ENCODE measurements around the gene CCL22. TPM values are rescaled to one million over a fixed set of nuclear protein-coding genes. Genes with fewer than 3 reads are reported as not detected.
"Not testable (repeated sequence)": the region's sequence is repeated elsewhere in the genome, so short reads cannot be mapped to it uniquely, and the experiment has no call there.

CCL22 gene
- total and polyA plus RNA-seq, 9 donors, result 0.06 to 0.19 (median 0.10) TPM; not detected in 5

- H3K36me3 ChIP-seq (ENCODE audit: control insufficient read depth, insufficient read depth, low read length), result no peaks in the 10 kb centered on the region
- peaks cover 19% of the 10 kb centered on the region for H3K4me1 ChIP-seq (ENCODE audit: control insufficient read depth, insufficient read depth, low read length)
- peaks cover 5% of the 10 kb centered on the region for H3K27me3 ChIP-seq (ENCODE audit: control insufficient read depth, insufficient read depth, low read length)
- 53% methylated on average over 2 of the region's 9 CpGs for WGBS (ENCODE audit: insufficient coverage)
- DNase-seq, result peak; percentile 40
- H3K4me3 ChIP-seq (ENCODE audit: low read length), result no peak overlapping the region
- H3K27ac ChIP-seq (ENCODE audit: low read length), result no peak overlapping the region
- H3K9me3 ChIP-seq (replicated peaks; ENCODE audit: control insufficient read depth, low read depth, low read length), result no peaks in the 10 kb centered on the region
Measured at GRCh38 chr16:57374067-57374534, 15.5 kb downstream of the CCL22 start.

- H3K27ac ChIP-seq (ENCODE audit: low read length); DNase-seq; H3K36me3 ChIP-seq (ENCODE audit: control insufficient read depth, insufficient read depth, low read length); H3K9me3 ChIP-seq (replicated peaks; ENCODE audit: control insufficient read depth, low read depth, low read length); H3K27me3 ChIP-seq (ENCODE audit: control insufficient read depth, insufficient read depth, low read length); H3K4me3 ChIP-seq (ENCODE audit: low read length): not testable (repeated sequence)
- H3K4me1 ChIP-seq (ENCODE audit: control insufficient read depth, insufficient read depth, low read length), result peaks cover 19% of the 10 kb centered on the region
- WGBS (ENCODE audit: insufficient coverage), result 93% methylated on average over 6 of the region's 8 CpGs
Measured at GRCh38 chr16:57374925-57375465, 16.4 kb downstream of the CCL22 start.

- Histone ChIP-seq H3K4me1 (ENCODE audit: control insufficient read depth, insufficient read depth, low read length) (peaks cover 23% of the 10 kb centered on the region), H3K4me3 (ENCODE audit: low read length) (no peak overlapping the region), H3K27ac (ENCODE audit: low read length) (no peak overlapping the region), H3K27me3 (ENCODE audit: control insufficient read depth, insufficient read depth, low read length) (peaks cover 2% of the 10 kb centered on the region), H3K9me3 (replicated peaks; ENCODE audit: control insufficient read depth, low read depth, low read length) (no peaks in the 10 kb centered on the region), H3K36me3 (ENCODE audit: control insufficient read depth, insufficient read depth, low read length) (no peaks in the 10 kb centered on the region)
- no peak for DNase-seq
- 94% methylated on average over 3 of the region's 3 CpGs for WGBS (ENCODE audit: insufficient coverage)
Measured at GRCh38 chr16:57376313-57376818, 17.8 kb downstream of the CCL22 start.

DNA sequence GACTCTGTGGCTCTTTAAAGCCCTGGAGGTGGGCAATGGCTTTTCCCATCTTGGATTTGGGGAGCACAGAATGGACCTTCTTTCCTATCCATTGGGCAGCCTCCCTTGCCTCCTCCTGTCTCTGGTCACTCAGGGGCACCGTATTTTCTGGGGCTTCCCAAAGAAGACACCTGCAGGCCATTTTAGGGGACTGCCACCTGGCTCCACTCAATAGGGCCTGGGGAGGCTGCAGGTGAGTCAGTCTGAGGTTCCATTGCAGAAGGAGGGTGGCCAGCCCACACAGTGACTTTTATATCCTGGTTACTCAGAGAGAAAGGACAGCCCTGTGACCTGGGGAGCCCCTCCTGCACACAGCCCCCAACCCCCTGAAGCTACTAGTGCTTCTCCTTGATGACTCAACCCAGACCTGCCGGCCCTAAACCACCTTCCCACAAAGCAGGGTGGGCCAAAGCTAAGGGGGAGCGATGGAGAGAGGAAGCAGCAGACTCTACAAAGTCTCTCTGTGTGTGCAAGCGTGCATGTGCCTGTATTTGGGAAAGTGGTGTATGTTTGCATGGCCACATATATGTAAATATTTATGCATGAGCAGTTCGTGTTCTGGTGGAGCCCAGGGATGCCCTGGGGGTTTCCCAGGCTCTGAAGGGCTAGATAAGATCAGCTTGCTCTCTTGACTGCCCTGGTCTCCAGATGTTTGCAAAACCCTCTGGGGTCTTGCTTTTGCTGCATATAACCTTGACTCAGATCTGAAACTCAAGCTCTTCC is 18.7 kb downstream of the CCL22 start:
- Histone ChIP-seq H3K4me3 (ENCODE audit: low read length) (no peak overlapping the region), H3K36me3 (ENCODE audit: control insufficient read depth, insufficient read depth, low read length) (no peaks in the 10 kb centered on the region), H3K27me3 (ENCODE audit: control insufficient read depth, insufficient read depth, low read length) (peaks cover 2% of the 10 kb centered on the region), H3K4me1 (ENCODE audit: control insufficient read depth, insufficient read depth, low read length) (peaks cover 17% of the 10 kb centered on the region), H3K9me3 (replicated peaks; ENCODE audit: control insufficient read depth, low read depth, low read length) (no peaks in the 10 kb centered on the region), H3K27ac (ENCODE audit: low read length) (no peak overlapping the region)
- no peak for DNase-seq
- WGBS (ENCODE audit: insufficient coverage), result 39% methylated on average over 2 of the region's 5 CpGs

GRCh38 chr16:57379579-57379978 is 21.0 kb downstream of the CCL22 start:
- no peaks in the 10 kb centered on the region for H3K36me3 ChIP-seq (ENCODE audit: control insufficient read depth, insufficient read depth, low read length)
- WGBS (ENCODE audit: insufficient coverage), result 87% methylated on average over 9 of the region's 10 CpGs
- H3K27ac ChIP-seq (ENCODE audit: low read length), result no peak overlapping the region

GRCh38 chr16:57380671-57381462 is 22.3 kb downstream of the CCL22 start:
- Histone ChIP-seq H3K27ac (ENCODE audit: low read length) (no peak overlapping the region), H3K4me3 (ENCODE audit: low read length) (no peak overlapping the region), H3K27me3 (ENCODE audit: control insufficient read depth, insufficient read depth, low read length) (no peaks in the 10 kb centered on the region), H3K9me3 (replicated peaks; ENCODE audit: control insufficient read depth, low read depth, low read length) (no peaks in the 10 kb centered on the region), H3K4me1 (ENCODE audit: control insufficient read depth, insufficient read depth, low read length) (peaks cover 16% of the 10 kb centered on the region), H3K36me3 (ENCODE audit: control insufficient read depth, insufficient read depth, low read length) (no peaks in the 10 kb centered on the region)
- DNase-seq, result no peak
- WGBS (ENCODE audit: insufficient coverage), result 49% methylated on average over 7 of the region's 8 CpGs

More at GRCh38 chr16:57379579-57379978, 21.0 kb downstream of the CCL22 start:
- Histone ChIP-seq H3K4me1 (ENCODE audit: control insufficient read depth, insufficient read depth, low read length) (peaks cover 15% of the 10 kb centered on the region), H3K9me3 (replicated peaks; ENCODE audit: control insufficient read depth, low read depth, low read length) (no peaks in the 10 kb centered on the region), H3K27me3 (ENCODE audit: control insufficient read depth, insufficient read depth, low read length) (no peaks in the 10 kb centered on the region), H3K4me3 (ENCODE audit: low read length) (no peak overlapping the region)
- DNase-seq, result no peak

- H3K4me1 ChIP-seq (ENCODE audit: control insufficient read depth, insufficient read depth, low read length), result peaks cover 24% of the 10 kb centered on the region
- DNase-seq, result no peak
- no peaks in the 10 kb centered on the region for H3K36me3 ChIP-seq (ENCODE audit: control insufficient read depth, insufficient read depth, low read length)
- no peak overlapping the region for H3K27ac ChIP-seq (ENCODE audit: low read length)
- H3K4me3 ChIP-seq (ENCODE audit: low read length), result no peak overlapping the region
- no peaks in the 10 kb centered on the region for H3K9me3 ChIP-seq (replicated peaks; ENCODE audit: control insufficient read depth, low read depth, low read length)
- H3K27me3 ChIP-seq (ENCODE audit: control insufficient read depth, insufficient read depth, low read length), result no peaks in the 10 kb centered on the region
- 81% methylated on average over 33 of the region's 35 CpGs for WGBS (ENCODE audit: insufficient coverage)
Measured at GRCh38 chr16:57381791-57382534, 23.4 kb downstream of the CCL22 start.

- Histone ChIP-seq H3K36me3 (ENCODE audit: control insufficient read depth, insufficient read depth, low read length) (no peaks in the 10 kb centered on the region), H3K27me3 (ENCODE audit: control insufficient read depth, insufficient read depth, low read length) (no peaks in the 10 kb centered on the region), H3K4me3 (ENCODE audit: low read length) (no peak overlapping the region), H3K4me1 (ENCODE audit: control insufficient read depth, insufficient read depth, low read length) (peaks cover 26% of the 10 kb centered on the region), H3K9me3 (replicated peaks; ENCODE audit: control insufficient read depth, low read depth, low read length) (no peaks in the 10 kb centered on the region), H3K27ac (ENCODE audit: low read length) (no peak overlapping the region)
- WGBS (ENCODE audit: insufficient coverage), result 89% methylated on average over 15 of the region's 16 CpGs
- DNase-seq, result no peak
Measured at GRCh38 chr16:57382535-57383275, 24.1 kb downstream of the CCL22 start.

Data from muscle of leg (tissue), 11 donors.